VCaP (cell line): ENCODE measurements around the gene LCNL1.
"Not testable (repeated sequence)": the region's sequence is repeated elsewhere in the genome, so short reads cannot be mapped to it uniquely, and the experiment has no call there.

Experiments used
- H3K27ac ChIP-seq: fragments of 450-650 bp; 2 replicates; pipeline ENCODE4 v1.5.1; 2017
- TF ChIP-seq, protein P1 (sequence below): fragments of 450-650 bp; conservative IDR thresholded peaks from 2 replicates; pipeline ENCODE4 v1.5.1; 2017; ENCODE audit warnings: mild to moderate bottlenecking, moderate library complexity

Gene LCNL1

DNA sequence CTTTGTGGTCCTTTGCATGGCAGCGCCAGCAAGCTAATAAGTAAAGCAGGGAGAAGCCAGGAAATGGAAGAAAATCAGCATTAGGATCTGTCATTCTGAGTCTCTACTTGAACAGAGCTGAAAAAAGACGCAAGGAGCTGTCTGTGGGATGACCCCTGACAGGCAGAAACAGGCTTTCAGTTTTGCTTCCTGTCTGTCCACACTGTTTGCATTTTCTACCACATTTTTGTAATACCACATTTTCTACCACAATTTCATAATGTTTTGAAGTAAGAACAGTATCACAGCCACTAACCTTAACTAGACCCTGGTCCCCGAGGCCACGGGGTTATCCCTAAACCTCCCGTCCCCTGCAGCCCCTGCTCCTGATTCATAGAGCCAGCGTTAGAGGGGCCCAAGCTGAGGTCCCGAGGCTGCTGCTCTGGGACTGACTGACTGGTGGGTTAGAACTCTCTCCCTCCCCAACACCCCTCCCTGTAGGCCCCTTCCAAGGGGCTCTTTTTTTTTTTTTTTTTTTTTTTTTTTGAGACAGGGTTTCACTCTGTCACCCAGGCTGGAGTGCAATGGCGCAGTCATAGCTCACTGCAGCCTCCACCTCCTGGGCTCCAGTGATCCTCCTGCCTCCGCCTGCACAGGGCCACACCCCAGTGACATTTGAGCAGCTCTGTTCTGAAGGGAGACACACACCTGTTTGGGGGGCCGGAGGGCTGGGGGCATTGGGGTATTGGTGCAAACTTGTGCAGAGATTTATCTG lies 17.6 kb downstream of the LCNL1 start:
- no peak overlapping the region for H3K27ac ChIP-seq
- TF ChIP-seq, protein P1, sequence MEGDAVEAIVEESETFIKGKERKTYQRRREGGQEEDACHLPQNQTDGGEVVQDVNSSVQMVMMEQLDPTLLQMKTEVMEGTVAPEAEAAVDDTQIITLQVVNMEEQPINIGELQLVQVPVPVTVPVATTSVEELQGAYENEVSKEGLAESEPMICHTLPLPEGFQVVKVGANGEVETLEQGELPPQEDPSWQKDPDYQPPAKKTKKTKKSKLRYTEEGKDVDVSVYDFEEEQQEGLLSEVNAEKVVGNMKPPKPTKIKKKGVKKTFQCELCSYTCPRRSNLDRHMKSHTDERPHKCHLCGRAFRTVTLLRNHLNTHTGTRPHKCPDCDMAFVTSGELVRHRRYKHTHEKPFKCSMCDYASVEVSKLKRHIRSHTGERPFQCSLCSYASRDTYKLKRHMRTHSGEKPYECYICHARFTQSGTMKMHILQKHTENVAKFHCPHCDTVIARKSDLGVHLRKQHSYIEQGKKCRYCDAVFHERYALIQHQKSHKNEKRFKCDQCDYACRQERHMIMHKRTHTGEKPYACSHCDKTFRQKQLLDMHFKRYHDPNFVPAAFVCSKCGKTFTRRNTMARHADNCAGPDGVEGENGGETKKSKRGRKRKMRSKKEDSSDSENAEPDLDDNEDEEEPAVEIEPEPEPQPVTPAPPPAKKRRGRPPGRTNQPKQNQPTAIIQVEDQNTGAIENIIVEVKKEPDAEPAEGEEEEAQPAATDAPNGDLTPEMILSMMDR, result no peak

DNA sequence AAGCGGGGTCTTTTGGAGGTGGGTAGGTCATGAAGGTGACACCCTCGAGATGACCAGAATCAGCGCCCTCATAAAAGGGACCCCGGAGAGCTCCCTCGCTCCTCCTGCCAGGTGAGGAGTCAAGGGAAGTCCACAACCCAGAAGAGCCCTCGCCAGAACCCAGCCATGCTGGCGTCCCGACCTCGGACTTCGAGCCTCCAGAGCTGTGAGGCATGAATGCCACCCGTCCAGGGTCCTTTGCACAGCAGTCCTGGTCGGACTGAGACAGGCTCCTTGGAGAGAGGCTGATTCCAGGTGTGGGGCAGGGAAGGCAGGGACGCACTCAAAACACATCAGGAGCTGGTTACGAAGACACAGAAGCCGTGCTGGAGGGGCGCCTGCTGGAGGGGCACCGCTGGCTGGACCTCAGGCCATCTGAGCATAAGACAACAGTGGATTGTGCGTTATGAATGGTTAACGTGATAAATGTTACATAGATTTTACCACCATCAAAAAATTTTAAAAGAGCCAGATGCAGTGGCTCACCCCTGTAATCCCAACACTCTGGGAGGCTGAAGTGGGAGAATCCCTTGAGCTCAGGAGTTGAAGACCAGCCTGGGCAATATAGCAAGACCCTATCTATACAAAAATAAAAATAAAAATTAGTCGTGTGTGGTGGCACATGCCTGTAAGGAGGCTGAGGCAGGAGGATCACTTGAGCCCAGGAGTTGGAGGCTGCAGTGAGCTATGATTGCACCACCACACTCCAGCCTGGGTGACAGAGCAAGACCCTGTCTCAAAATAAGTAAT lies 19.3 kb downstream of the LCNL1 start:
- TF ChIP-seq, protein P1, result no peak
- no peak overlapping the region for H3K27ac ChIP-seq

DNA sequence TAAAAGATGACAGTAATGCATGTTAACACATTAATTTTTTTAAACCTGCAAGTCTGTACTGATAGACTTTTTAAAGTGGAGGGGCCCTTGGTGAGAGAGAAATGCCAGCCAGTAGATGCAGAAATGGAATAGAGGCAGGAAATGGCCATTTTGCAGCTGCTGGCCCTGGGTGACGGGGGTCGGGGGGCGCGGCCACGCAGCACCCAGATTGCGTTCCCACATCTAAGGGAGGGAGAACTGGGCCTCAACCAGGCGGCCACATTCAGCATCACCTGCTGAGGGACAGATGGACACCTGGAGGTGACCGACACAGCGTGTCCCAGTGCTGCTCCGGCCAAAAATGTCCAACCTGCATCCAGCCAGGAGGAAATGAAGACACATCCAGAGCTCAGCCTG lies 19.9 kb downstream of the LCNL1 start:
- TF ChIP-seq, protein P1, result no peak
- H3K27ac ChIP-seq, result no peak overlapping the region

DNA sequence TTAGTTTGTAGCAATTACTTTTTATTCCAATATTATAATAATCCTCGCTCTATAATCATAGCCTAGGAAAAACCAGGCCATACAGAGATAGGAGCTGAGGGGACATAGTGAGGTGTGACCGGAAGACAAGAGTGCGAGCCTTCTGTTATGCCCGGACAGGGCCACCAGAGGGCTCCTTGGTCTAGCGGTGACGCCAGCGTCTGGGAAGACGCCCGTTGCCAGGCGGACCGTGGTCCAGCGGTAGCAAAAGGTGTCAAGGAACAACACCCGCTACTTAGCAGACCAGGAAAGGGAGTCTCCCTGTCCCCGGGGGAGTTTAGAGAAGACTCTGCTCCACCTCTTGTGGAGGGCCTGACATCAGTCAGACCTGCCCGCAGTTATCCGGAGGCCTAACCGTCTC lies 21.5 kb downstream of the LCNL1 start:
- H3K27ac ChIP-seq, result not testable (repeated sequence)
- TF ChIP-seq, protein P1, result peak; percentile 68

DNA sequence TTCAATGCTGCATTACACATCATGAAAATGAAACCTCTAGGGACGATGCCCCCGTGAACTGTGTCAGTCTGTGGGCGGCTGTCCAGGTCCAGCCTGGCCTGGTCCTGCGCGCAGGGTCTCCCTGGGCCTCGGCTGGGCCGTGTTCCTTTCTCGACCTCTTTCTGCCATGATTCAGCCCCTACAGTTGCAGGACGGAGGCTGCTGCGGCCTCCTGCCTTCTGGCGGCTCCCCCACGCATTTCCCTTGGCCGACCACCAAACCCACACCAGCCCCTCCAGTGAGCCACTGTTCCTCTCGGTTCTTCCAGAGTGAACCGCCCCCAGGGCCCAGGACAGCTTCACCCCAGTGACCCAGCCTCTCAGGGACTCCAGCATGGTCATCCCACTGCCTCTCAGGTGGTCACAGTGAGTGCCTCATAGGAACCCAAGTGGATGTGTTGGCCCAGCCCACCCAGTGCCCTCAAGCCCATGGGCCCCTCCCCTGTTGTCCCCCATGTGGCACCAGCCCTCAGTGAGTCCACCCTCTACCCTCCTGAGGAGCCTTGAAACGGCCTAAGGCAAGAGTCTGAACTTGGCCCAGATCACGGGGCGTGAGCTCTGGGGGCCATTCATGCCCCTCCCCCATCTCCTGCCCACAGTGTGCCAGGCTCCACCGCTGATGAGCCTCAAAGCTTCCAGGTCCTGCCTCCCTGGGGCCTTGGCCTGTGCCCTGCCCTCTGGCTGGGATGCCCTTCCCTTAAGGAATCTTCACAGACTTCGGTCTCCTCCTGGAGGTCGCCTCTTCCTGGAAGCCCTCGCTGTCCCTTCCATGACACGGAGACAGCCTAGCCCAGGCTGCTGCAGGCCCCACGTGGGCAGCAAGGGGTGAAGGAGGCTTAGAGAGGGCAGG lies 23.6 kb downstream of the LCNL1 start:
- TF ChIP-seq, protein P1, result no peak
- H3K27ac ChIP-seq, result no peak overlapping the region

DNA sequence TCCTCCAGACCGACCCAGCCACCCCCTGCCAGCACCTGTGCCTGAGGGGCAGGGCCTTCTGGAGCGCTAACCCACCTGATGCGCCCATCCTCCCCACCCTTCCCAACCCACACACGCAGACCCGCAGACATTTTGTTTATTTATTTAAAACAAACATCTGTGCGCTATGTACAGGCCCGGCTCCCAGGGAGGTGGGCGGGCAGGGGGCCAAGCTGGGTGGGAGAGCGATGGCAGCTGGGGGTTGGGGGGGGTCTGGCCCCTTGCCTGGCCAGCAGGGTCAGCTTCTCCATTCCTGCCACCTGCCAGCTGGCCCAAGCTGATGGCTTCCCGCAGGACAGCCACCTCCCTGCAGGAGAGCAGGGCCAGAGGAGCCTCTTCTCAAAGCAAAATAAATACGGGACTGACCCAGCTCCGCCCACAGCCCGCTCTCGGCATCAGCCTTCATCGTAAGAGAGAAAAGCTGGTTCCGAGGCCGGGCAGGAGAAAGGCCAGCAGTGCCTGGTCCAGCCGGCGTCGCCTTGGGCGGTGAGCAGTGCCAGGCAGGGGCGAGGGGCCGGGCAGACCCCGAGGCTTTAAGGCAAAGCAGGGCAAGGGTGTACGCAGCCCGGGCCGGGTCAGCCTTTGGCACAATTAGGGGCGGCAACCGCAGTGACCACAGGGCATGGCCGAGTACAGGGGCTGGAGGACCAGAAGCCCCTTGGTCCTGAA lies 24.5 kb downstream of the LCNL1 start:
- TF ChIP-seq, protein P1, result no peak
- H3K27ac ChIP-seq, result no peak overlapping the region; the same call in 1 of the 2 replicates
